Esophagus squamous epithelium (tissue), 4 donors: ENCODE data around the gene ISCA1.

Source experiments
- CTCF ChIP-seq, 6 experiments: fragments of 450-650 bp in 4 of 6; fragments of 200-600 bp in 2 of 6; sonication (generic) in 2 of 6; IDR thresholded peaks; one replicate each; pipeline ENCODE4 v1.5.1; 2016 to 2019; ENCODE audit warnings: antibody characterized with exemption in 6 of 6, mild to moderate bottlenecking in 4 of 6, moderate library complexity in 4 of 6
- POLR2A ChIP-seq, 4 donors: fragments of 450-650 bp; IDR thresholded peaks; one replicate each; pipeline ENCODE4 v1.6.1; 2017; ENCODE audit warnings: antibody characterized with exemption in 4 of 4, mild to moderate bottlenecking in 4 of 4, moderate library complexity in 3 of 4

GRCh38 chr9:86252870-86253269 is 29.5 kb downstream of the ISCA1 start:
- TF ChIP-seq CTCF (IDR thresholded peaks at IDR 0.05) (no peak), POLR2A (IDR thresholded peaks at IDR 0.05) (no peak)
